ENCODE results near the gene KPNB1. TPM values are rescaled to one million over a fixed set of nuclear protein-coding genes. Genes with fewer than 3 reads are reported as not detected.

Gene KPNB1
- total RNA-seq, 4 donors from 2014 or later: 55.6 to 313 (median 209) TPM

DNA sequence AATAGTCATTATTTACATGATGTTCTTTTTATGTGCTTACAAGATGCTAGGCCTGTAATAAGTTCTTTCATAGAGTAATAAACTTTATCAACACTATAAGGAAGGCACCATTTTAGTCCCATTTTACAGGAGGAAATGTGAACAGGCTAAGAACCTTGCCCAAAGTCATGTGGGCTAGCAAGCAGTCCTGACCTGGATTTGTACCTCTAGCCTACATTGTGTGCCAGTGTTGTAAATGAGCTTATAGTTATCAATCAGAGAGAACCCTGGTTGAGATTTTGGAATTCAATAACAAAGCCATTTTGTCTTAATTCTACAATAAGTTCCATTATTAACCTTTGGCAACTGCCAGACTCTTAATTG lies 37.6 kb downstream of the KPNB1 start:
- no peaks in the 10 kb centered on the region for H3K9me3 ChIP-seq
- no peak for TF ChIP-seq POLR2A (IDR thresholded peaks at IDR 0.05)
- TF ChIP-seq, protein P1, sequence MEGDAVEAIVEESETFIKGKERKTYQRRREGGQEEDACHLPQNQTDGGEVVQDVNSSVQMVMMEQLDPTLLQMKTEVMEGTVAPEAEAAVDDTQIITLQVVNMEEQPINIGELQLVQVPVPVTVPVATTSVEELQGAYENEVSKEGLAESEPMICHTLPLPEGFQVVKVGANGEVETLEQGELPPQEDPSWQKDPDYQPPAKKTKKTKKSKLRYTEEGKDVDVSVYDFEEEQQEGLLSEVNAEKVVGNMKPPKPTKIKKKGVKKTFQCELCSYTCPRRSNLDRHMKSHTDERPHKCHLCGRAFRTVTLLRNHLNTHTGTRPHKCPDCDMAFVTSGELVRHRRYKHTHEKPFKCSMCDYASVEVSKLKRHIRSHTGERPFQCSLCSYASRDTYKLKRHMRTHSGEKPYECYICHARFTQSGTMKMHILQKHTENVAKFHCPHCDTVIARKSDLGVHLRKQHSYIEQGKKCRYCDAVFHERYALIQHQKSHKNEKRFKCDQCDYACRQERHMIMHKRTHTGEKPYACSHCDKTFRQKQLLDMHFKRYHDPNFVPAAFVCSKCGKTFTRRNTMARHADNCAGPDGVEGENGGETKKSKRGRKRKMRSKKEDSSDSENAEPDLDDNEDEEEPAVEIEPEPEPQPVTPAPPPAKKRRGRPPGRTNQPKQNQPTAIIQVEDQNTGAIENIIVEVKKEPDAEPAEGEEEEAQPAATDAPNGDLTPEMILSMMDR (IDR thresholded peaks at IDR 0.05): no peak
- H3K27me3 ChIP-seq: no peaks in the 10 kb centered on the region
- H3K27ac ChIP-seq: no peak overlapping the region
- no peak for DNase-seq
- no peaks in the 10 kb centered on the region for H3K36me3 ChIP-seq
- intact Hi-C loops (cut with DNase I; ENCODE audit: low total_unique reads): no loop called here
- H3K4me3 ChIP-seq: no peak overlapping the region
- H3K4me1 ChIP-seq: peaks cover 0 to under 1% of the 10 kb centered on the region in 2 donors

DNA sequence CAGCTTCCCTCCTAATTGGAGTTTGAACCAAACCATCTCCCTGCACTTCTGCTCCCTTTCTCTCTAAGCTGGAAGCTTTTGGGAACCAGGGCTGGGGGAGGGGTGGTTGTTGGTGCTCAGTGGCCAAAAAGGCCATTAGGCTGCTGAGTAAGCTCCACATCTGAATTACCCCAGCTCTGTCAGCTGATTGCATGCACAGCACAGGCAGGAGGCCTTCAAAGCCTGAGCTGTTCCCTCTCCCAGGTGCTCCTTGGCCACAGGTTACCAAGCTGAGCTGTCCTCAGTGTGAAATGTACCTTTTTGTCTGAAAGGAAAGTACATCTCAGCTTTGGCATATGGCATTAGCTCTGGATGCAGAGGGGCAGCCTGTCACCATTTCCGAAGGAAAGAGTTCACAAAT lies 38.0 kb downstream of the KPNB1 start:
- H3K4me3 ChIP-seq: no peak overlapping the region
- H3K27ac ChIP-seq: no peak overlapping the region
- no peaks in the 10 kb centered on the region for H3K9me3 ChIP-seq
- TF ChIP-seq, protein P1 (IDR thresholded peaks at IDR 0.05): no peak
- no peak for TF ChIP-seq POLR2A (IDR thresholded peaks at IDR 0.05)
- H3K36me3 ChIP-seq: no peaks in the 10 kb centered on the region
- H3K27me3 ChIP-seq: no peaks in the 10 kb centered on the region
- H3K4me1 ChIP-seq: peaks cover 0 to 3% of the 10 kb centered on the region in 2 donors
- intact Hi-C loops (cut with DNase I; ENCODE audit: low total_unique reads): no loop called here
- no peak for DNase-seq

DNA sequence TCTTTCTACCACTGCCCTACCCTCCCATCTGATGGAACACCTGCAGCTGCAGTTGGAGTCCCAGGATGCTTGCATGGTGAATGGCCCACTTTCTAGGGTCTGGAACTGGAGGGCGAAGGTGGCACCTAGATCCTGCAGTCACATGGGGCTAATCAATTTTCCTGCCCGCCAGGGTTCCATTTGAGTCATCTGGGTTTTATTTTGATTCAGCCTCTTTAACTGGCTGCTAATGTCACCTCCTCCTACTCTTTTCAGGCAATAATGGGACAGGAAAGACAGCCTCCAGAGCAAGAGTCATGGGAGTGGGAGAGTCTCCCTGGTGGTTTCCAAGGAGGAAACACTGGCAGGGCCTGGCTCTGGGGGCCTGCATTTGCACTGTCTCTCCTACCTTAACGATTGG lies 40.4 kb downstream of the KPNB1 start:
- intact Hi-C loops (cut with DNase I; ENCODE audit: low total_unique reads): no loop called here
- no peak for DNase-seq
- TF ChIP-seq, protein P1 (IDR thresholded peaks at IDR 0.05): no peak
- no peak for TF ChIP-seq POLR2A (IDR thresholded peaks at IDR 0.05)
- no peaks in the 10 kb centered on the region for H3K9me3 ChIP-seq
- peaks cover 0 to 3% of the 10 kb centered on the region in 2 donors for H3K4me1 ChIP-seq
- no peaks in the 10 kb centered on the region for H3K27me3 ChIP-seq
- no peaks in the 10 kb centered on the region for H3K36me3 ChIP-seq
- H3K27ac ChIP-seq: no peak overlapping the region
- no peak overlapping the region for H3K4me3 ChIP-seq

DNA sequence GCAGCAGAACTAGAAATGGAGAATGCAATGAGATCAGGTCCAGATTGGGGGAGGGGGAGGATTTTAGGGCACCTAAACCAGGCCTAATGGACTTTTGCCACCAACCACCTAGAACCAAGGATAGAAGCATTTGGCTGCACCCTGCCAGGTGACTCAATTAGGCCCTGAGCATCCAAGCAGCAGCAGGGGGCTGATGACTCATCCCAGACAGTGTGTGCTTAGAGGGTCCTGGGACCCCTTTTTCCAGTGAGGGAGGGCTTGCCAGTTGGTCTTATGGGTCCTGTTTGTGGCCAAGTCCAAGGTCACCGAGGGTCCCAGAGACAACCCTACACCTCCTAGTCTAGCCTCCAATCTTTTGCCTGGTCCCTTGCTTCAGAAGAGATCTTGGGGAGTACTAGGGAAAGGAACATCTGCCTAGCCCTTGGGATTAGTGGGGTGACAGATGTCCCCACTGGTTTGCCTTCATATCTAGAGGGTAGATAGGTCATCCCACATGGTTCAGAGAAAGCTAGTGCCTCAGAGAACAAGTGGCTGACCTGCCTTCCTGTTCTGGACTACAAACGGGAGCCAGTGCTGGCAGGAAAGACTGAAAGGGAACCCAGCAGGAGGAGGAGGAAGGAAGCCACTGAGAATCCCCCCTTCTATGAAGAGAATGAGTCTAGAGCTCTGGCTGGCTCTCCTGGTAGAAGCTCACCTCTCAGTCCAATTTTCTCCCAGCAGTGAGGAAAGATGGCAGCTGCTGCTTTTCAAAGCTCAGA lies 42.6 kb downstream of the KPNB1 start:
- H3K36me3 ChIP-seq: no peaks in the 10 kb centered on the region
- no peak overlapping the region for H3K27ac ChIP-seq
- H3K27me3 ChIP-seq: no peaks in the 10 kb centered on the region
- no peaks in the 10 kb centered on the region for H3K9me3 ChIP-seq
- no peak overlapping the region for H3K4me3 ChIP-seq
- no peak for TF ChIP-seq POLR2A (IDR thresholded peaks at IDR 0.05)
- TF ChIP-seq, protein P1 (IDR thresholded peaks at IDR 0.05): no peak
- no peak for DNase-seq
- intact Hi-C loops (cut with DNase I; ENCODE audit: low total_unique reads): no loop called here
- peaks cover 0 to 3% of the 10 kb centered on the region in 2 donors for H3K4me1 ChIP-seq

DNA sequence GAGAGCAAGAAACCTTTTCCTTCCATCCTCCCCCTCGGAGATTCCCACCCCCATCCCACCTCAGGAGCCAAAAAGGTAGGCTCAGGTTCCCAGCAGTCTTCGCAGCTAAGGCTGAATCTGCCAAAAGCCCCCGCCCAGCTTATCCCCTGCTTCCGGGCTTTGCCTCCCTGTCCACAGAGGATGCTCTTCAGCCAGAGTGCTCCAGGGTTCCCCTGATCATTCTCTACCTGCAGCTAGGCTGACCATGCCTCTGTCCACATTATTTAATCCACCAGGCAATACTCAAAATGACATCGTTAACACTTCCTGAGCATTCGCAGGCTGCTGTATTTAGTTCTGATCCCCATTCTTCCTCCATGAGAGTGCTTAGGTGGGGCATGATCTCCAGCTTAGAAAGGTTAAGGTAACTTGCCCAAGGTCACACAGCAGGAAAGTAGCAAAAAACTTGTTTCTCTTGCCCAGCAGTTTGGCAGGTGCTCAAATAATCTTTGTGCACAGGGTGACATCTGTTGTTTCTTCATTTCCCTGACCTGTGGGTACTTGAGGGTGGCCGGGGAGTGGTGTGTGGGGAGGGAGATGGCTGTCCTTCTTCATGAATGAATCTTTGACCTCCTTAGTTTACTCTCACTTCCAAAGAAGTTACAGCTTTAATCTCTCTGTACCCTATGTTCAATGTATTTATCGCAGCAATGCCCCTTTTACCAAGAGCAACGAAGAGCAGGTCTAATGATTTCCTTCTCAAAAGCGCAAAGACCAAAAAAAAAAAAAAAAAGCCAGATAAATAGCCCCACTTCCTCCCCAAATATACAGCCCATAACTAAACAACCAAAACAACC lies 43.4 kb downstream of the KPNB1 start:
- no peaks in the 10 kb centered on the region for H3K9me3 ChIP-seq
- no peaks in the 10 kb centered on the region for H3K27me3 ChIP-seq
- DNase-seq: no peak
- TF ChIP-seq, protein P1 (IDR thresholded peaks at IDR 0.05): no peak
- no peak for TF ChIP-seq POLR2A (IDR thresholded peaks at IDR 0.05)
- peaks cover 0 to 3% of the 10 kb centered on the region in 2 donors for H3K4me1 ChIP-seq
- H3K4me3 ChIP-seq: peak overlapping the region; percentile 78 to 86
- H3K27ac ChIP-seq: peak overlapping the region; percentile 84 to 88
- no peaks in the 10 kb centered on the region for H3K36me3 ChIP-seq
- intact Hi-C loops (cut with DNase I; ENCODE audit: low total_unique reads): no loop called here

Measured in uterus (tissue), 4 donors.